ENCODE data around the gene ASB4.
"Not testable (repeated sequence)": the region's sequence is repeated elsewhere in the genome, so short reads cannot be mapped to it uniquely, and the experiment has no call there.

ASB4 gene

GRCh38 chr7:95527776-95528250 lies 42.1 kb downstream of the ASB4 start:
- no peak for DNase-seq

- no peak for DNase-seq
These were observed 44.0 kb downstream of the ASB4 start for GRCh38 chr7:95529701-95530100.

- no peak for DNase-seq
These were observed 45.1 kb downstream of the ASB4 start for GRCh38 chr7:95530881-95531280.

- no peak for DNase-seq
These were observed 46.0 kb downstream of the ASB4 start for GRCh38 chr7:95531605-95532219.

GRCh38 chr7:95534796-95535195 lies 49.1 kb downstream of the ASB4 start:
- no peak for DNase-seq

GRCh38 chr7:95535662-95536061 lies 49.9 kb downstream of the ASB4 start:
- DNase-seq: no peak

- DNase-seq: no peak
These were observed 51.0 kb downstream of the ASB4 start for GRCh38 chr7:95536656-95537311.

GRCh38 chr7:95537468-95537867 lies 51.7 kb downstream of the ASB4 start:
- no peak for DNase-seq

- no peak for DNase-seq
These were observed 53.7 kb downstream of the ASB4 start for GRCh38 chr7:95539426-95539825.

GRCh38 chr7:95540366-95540765 lies 54.6 kb downstream of the ASB4 start:
- DNase-seq: no peak

- no peak for DNase-seq
These were observed 57.6 kb downstream of the ASB4 start for GRCh38 chr7:95543312-95543711.

GRCh38 chr7:95544171-95544570 lies 58.4 kb downstream of the ASB4 start:
- DNase-seq: no peak

- peak; percentile 16 for DNase-seq
These were observed 59.4 kb downstream of the ASB4 start for GRCh38 chr7:95545007-95545615.

- DNase-seq: no peak
These were observed 59.9 kb downstream of the ASB4 start for GRCh38 chr7:95545673-95546072.

- no peak for DNase-seq
These were observed 60.9 kb downstream of the ASB4 start for GRCh38 chr7:95546647-95547046.

GRCh38 chr7:95547361-95548348 lies 61.9 kb downstream of the ASB4 start:
- DNase-seq: no peak

GRCh38 chr7:95549818-95550529 lies 64.2 kb downstream of the ASB4 start:
- DNase-seq: no peak

- no peak for DNase-seq
These were observed 64.8 kb downstream of the ASB4 start for GRCh38 chr7:95550546-95550945.

- not testable (repeated sequence) for DNase-seq
These were observed 66.5 kb downstream of the ASB4 start for GRCh38 chr7:95552010-95552926.

- DNase-seq: no peak
These were observed 68.2 kb downstream of the ASB4 start for GRCh38 chr7:95553939-95554338.

- DNase-seq: no peak
These were observed 71.0 kb downstream of the ASB4 start for GRCh38 chr7:95556777-95557176.
